NCI-H1105 (cell line): Measurements from ENCODE around the gene PLPP3.

Experiments
- DNase-seq: peaks from one replicate; lab custom pipeline; 2025; lab: John Stamatoyannopoulos, UW

The PLPP3 gene

DNA sequence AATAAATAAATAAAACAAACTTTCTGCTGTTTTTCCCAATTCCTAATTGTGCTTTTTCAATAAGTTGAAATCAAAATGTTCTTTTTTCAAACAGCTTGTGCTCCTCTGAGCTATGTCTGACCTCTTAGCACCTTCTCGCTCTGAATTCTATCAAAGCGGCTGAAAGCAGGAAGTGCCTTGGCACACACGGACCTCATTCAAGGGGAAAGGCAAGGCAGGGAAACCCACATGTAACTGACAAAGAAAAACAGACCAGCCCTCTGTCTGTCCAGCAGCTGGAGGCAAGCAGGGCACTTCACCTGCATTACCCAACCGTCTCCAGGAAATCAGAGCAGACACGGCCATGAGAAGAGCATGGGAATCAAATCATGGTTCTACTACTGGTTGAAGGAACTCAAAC lies 56.7 kb downstream of the PLPP3 start:
- DNase-seq = no peak

DNA sequence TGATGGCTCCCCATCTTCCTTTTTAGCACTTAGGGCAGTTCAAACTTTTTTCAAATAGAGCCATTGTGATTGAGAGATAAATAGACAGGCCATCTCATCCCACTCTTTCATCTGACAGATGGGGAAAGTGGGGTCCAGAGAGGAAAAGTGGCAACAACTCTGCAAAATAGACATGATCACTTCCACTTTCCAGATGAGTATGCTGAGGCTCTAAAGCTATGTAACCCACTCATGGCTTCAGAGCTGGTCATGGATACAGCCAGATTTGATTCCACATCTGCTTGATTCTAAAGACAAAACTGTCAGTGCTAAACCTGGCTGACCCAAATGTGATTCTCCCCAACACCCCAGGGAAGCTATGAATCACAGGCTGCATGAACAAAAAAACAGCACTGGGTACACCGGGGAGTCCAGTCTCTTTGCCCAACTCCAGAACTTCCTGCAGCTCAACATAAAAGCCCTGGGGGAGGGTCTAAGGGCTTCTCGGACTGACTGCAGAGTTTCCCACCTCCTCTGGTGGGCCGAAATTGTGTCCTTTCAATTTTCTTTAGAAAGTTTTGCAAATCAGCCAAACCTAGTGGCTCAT lies 59.3 kb downstream of the PLPP3 start:
- no peak for DNase-seq

DNA sequence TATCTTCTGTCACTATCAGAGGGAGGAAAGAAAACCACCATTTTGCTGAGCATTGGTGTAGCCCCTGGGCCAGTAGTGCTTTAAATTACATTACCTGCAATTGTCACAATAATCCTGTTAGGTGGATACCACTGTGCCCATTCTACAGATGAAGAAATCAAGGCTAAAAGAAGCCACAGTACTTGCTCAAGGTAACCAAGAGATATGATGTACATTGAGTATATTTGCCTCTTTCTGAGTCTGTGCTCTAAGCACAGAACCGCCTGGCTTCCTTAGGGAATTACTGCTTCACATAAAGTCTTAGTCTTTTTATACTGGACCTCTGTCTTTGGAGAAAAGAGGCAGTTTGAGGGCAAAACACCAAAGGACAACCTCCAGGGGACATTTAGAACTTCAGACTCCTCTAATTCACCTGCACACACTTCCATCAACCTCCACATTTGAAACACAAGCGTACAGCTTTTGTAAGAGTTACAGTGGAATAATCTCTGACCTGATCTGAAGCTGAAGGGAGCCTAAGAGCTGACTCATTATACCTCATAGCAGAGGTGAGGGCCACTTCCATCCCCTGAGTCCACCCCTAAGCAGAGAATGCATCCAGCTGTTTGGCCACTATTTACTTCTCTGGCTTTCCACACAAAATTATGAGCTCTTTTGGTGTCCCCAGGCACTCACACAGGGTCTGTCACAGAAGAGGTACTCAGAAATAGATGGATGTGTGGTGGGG lies 61.8 kb downstream of the PLPP3 start:
- no peak for DNase-seq

GRCh38 chr1:56516539-56517252 lies 62.7 kb downstream of the PLPP3 start:
- no peak for DNase-seq

- no peak for DNase-seq
Observed at GRCh38 chr1:56515898-56516538, 63.3 kb downstream of the PLPP3 start.

GRCh38 chr1:56512724-56513494 lies 66.5 kb downstream of the PLPP3 start:
- DNase-seq = no peak

DNA sequence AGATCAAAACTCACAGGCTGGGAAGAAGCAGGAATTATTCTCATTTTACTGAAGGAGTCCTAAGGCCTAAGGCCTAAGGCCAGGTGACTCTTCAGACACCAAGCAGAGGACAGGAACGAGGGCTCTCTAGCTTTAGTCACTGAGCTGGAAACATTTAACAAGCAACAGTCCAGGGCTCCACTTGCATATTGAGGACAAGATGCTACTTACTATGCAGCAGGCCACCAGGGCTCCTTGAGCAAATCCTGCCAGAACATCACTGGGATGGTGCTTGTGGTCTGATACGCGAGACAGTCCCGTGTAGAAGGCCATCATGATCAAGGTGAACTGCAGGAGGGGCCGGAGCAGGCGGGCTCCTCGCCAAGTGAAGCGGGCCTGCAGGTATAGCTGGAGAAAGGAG lies 67.6 kb downstream of the PLPP3 start:
- no peak for DNase-seq

- no peak for DNase-seq
Observed at GRCh38 chr1:56511364-56511763, 68.0 kb downstream of the PLPP3 start.

DNA sequence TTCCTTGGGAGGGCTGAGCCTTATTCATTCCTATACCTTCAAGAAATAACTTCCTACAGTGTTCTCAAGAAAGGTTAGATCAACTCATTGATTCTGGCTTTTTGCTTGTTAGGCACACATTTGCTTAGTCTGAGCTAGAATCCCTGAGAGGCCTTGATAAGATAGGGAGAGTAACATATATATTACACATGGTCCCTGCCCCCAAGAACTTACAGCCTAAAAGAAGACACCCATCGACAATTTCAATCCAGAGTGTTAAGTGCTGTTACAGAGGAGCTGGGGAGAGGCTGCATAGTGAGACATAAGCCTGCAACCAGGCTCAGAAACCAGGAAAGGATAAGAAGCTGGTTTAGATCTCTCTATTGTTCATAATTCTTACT lies 68.7 kb downstream of the PLPP3 start:
- no peak for DNase-seq

DNA sequence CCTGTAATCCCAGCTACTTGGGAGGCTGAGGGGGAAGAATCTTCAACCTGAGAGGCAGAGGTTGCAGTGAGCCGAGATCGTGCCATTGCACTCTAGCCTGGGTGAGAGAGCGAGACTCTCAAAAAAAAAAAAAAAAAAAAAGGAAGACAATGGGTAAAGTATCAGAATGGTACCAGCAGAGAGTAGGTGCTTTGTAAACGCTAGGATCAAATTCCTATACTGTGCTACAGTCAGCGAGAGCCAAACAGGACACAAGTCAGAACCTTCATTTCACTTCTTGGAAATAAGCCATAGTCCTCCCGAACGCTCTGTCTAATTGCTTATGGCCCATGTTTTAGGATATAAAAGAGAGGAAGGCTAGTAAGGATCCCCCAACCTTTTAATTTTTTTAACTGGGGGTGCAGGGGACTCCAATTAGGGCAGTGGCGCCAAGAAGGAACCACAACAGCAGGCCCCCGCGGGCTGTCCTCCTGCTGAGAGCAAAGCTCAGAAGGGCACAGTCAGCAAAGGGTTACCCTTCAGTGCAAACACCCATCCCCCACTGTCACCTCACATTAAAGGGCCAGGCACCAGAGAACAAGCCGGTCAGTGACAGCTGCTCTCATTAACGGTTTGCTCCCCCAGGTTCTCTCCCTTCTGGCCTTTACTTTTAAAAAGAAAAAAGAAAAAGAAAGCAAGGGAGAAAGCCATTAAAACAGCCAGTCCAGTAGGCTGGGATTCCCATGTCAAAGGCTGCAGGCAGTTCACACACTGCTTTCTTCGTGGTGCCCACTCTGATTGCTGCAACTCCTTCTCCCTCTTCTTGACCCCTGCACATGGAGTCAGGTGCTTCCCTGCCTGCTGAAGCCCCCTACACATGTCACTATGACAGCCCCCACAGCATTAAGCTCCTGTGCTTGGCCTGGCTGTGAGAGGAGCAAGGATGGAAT lies 69.4 kb downstream of the PLPP3 start:
- DNase-seq = no peak

DNA sequence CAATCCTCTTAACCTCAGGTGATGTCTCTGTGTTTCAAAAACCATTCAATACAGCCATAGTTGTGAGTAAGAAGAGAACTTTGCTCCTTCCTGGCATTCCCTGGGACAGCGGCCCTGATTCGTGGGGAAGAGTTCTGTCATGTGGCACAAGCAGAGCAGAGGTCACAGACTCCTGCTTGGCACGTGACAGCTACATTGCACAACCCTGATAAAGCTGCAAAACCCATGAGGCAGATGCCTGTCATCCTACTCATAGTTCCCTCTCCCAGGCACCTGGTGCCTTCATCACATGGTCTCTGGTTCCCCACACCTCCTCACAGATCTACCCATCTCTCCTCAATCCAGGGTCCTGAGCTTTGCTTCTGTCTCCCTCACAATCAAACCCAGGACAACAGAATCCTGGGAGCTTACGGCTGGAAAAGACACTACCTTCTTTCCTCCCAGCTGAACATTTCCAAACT lies 70.8 kb downstream of the PLPP3 start:
- DNase-seq = no peak

- DNase-seq = no peak
Observed at GRCh38 chr1:56507925-56508522, 71.3 kb downstream of the PLPP3 start.

DNA sequence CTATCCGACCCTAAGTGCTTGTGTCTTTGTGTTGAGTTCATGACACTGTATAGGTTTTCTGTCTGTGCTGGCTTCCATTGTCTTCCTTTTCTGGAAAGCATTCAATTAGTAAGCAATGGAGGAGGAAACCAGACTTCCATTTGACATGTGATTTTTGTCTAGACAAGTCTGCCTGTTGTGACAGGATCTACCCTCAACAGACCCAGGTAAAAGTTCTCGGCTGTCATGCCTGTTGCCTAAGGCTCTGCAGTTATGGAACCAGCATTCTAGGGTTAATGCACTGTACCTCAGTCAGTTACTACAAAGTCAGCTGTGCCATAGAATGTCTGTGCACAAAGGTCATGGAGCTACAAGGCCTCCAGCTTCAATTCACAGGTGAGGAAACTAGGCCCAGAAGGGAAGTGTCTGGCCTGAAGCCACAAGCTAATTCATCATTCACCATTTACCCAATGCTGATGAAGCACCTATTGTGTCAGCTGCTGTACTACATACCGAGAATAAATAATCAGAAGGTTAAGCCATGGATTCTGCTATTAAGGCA lies 72.3 kb downstream of the PLPP3 start:
- no peak for DNase-seq

DNA sequence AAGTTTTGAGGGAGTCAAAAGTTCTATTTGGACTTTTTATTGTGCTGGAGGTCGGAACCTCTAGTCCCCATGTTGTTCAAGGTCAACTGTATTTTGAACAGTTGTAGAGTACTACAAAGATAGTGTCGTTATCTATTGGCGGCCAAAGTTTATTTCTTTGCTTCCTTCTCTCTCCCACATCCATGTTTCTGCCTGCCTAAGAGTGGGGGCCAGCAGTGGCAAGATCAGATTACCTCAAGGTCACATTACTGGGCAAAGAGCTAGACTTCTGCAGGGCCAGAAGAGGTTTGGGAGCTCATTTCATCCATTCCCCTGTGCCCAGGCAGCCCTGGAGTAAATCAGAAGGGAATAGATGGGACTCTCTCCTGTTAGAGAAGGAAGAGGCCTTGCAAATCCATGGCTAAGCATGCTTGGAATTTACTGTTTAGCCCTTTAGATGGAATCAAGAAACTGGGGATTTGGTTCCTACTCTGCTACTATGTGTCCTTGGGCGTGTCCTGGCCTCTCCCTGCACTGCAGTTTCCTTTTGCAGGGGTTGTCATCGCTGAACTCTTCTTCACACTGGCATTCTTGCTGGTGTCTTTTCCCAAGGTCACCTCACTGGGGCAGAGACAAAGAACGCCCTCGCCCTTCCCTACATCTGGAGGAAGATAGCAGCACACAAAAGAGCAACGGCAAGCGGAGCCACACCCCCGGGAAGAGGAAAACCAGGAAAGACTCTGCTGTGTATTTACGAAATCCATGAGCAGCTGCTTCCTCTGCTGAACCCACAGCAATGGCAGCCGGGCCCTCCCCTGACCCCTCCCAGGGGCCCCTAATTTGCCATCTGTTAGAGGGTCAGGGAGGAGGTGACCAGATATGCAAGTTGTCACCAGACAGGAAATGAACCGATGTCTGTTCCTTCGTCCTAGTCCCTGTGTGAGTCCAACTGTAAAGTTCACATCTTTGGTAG lies 73.3 kb downstream of the PLPP3 start:
- no peak for DNase-seq

DNA sequence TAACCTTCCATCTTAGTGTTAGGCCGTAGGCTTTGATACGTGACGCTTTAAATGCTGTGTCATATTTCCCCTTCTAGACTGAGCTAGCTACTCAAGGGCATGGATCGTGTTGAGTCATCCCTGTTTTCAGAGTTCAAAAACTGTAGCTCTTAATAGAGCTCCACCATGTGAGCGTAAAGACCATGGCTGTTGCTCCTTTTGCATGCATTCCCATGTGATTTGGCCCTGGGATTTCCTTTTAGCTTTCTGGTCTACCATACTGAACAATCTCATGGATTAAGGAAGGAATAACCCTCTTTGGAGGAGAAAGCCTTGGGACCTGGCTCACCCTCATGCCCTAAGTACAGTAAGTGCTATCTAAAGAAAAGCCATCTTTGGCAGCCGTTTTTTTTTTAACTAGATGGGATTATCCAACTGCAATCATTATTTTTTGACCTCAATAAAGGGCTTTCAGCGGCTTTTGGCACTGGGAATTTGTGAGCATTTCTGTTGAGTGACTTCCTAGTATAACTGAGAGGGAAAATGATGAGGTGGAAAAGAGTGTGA lies 76.6 kb downstream of the PLPP3 start:
- no peak for DNase-seq

- DNase-seq = no peak
Observed at GRCh38 chr1:56501888-56502287, 77.5 kb downstream of the PLPP3 start.

DNA sequence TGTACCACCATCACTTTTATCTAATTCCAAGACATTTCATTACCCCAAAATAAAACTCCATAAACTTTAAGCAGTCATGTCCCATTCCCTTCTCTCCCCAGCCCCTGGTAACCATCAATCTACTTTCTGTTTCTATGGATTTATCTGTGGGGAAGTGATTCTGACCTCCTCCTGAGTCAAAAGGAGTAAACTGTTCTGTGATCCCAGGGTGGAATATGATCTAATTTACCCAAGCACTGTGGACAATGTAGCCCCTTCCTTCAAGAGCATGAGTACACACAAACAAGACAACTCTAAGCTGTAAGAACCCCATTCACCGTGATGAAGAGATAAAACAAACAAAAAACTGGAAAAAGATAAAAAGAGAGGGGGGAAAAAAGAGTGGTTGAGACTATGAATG lies 77.9 kb downstream of the PLPP3 start:
- DNase-seq = no peak

DNA sequence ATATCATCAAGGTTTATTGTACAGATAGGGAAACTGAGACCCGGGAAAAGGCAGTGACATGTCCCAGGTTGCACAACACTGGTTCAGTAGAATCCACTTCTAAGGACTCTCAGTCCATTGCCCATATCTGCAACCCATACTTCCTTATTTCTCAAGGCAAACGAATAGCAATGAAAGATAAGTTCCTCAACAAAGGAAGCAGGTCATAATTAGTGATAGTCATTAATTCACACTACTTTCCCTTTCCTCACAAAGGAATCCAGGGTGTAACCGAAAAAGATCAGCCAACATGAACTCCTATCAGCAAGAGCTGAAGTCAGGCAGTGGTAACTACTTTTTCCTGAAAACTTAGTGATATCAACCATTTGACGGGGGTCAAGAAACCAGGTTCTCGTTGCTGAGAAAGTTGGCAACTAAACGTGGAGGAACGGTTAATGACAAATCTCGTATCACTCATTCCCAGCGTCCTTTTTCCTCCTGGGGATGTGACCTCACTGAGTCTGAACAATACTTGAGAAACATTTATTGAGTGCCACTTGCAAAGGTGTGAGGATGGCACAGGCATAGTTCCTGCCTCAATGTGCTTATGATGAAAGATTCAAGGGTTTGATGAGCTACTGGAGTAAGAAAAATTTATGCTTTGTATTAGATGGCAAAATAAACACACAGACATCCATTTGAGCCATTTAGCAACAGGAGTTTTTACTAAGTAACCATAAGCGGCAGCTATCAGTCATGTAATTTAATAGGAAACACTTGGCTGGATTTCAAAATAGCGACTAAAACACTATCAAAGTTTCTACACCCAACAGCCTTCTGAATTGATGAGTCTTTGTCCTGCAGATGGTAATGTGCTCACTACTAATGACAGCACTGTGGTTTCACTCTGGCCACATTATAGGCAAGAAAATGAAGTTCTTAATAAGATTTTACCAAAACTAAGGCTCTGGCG lies 82.3 kb downstream of the PLPP3 start:
- peak; percentile 9 for DNase-seq
